GM13976 (cell line): ENCODE measurements around the gene MSI2.

Experiments
- DNase-seq: peaks from one replicate; pipeline ENCODE4 v3.0.0; 2012; ENCODE audit warnings: low spot score
- CTCF ChIP-seq: IDR thresholded peaks from 2 replicates; pipeline ENCODE4 v1.5.1; 2012; ENCODE audit warnings: borderline replicate concordance, mild to moderate bottlenecking; ENCODE audit not compliant: insufficient read depth; ENCODE audit errors: extremely low read depth, missing control alignments, control extremely low read depth
- in situ Hi-C: fragments of 300-500 bp; cut with MboI; formaldehyde crosslinking; loops from one replicate; pipeline ENCODE4 v1.12.0; 2022; ENCODE audit warnings: low sequenced_read_pairs, mixed read lengths, inconsistent platforms; ENCODE audit not compliant: unreplicated experiment

The MSI2 gene

GRCh38 chr17:57468932-57469775 lies 212.8 kb downstream of the MSI2 start:
- no peak for TF ChIP-seq CTCF
- in situ Hi-C loops = no loop called here
- DNase-seq = peak; percentile 72

GRCh38 chr17:57470906-57471305 lies 214.6 kb downstream of the MSI2 start:
- DNase-seq = no peak
- in situ Hi-C loops = no loop called here
- TF ChIP-seq CTCF = no peak

- no peak for DNase-seq
- TF ChIP-seq CTCF = no peak
- in situ Hi-C loops = no loop called here
Observed at GRCh38 chr17:57471868-57472368, 215.6 kb downstream of the MSI2 start.

GRCh38 chr17:57475796-57476195 lies 219.5 kb downstream of the MSI2 start:
- in situ Hi-C loops = no loop called here
- TF ChIP-seq CTCF = no peak
- no peak for DNase-seq

GRCh38 chr17:57477522-57478362 lies 221.4 kb downstream of the MSI2 start:
- no peak for TF ChIP-seq CTCF
- DNase-seq = no peak
- in situ Hi-C loops = no loop called here

GRCh38 chr17:57478478-57479250 lies 222.3 kb downstream of the MSI2 start:
- no peak for TF ChIP-seq CTCF
- no peak for DNase-seq
- in situ Hi-C loops = no loop called here
